Stimulated activated naive B cell treated with anti-CD40 and anti-IgM and Interleukin-4, amounts not matched to agents 10 μg/mL and 1 μg/mL and 100 μg/mL, for 72 hours (primary cell): Measurements from ENCODE around the gene WDR47.
"Not testable (repeated sequence)": the region's sequence is repeated elsewhere in the genome, so short reads cannot be mapped to it uniquely, and the experiment has no call there.

ENCODE experiments used
- ATAC-seq, 2 donors: fragments of 150-1000 bp; cut with Tn5 transposase; replicated peaks; 2 replicates each; pipeline ENCODE4 v1.10.0; 2021; ENCODE audit warnings: moderate library complexity in 1 of 2
- DNase-seq: peaks from one replicate; pipeline ENCODE4 v3.0.0; 2021
- H3K27ac Mint-ChIP-seq: one replicate; pipeline ENCODE4 v1.8.0; 2022; ENCODE audit warnings: mild to moderate bottlenecking, mixed read lengths
- H3K27me3 Mint-ChIP-seq, 2 donors: one replicate each; pipeline ENCODE4 v1.8.0; 2022; ENCODE audit warnings: mixed read lengths in 2 of 2
- H3K36me3 Mint-ChIP-seq, 2 donors: one replicate each; pipeline ENCODE4 v1.8.0; 2022; ENCODE audit warnings: mixed read lengths in 2 of 2, mild to moderate bottlenecking in 1 of 2
- H3K4me1 Mint-ChIP-seq, 2 donors: one replicate each; pipeline ENCODE4 v1.8.0; 2022; ENCODE audit warnings: mixed read lengths in 2 of 2, mild to moderate bottlenecking in 1 of 2
- H3K4me3 Mint-ChIP-seq, 2 donors: one replicate each; pipeline ENCODE4 v1.8.0; 2022; ENCODE audit warnings: mild to moderate bottlenecking in 2 of 2, mixed read lengths in 2 of 2, moderate library complexity in 1 of 2
- H3K9me3 Mint-ChIP-seq, 2 donors: one replicate each; pipeline ENCODE4 v1.8.0; 2022; ENCODE audit warnings: mixed read lengths in 2 of 2, mild to moderate bottlenecking in 1 of 2

Gene WDR47

GRCh38 chr1:108962681-108963051 lies 79.2 kb downstream of the WDR47 start:
- no peak for DNase-seq

GRCh38 chr1:108961752-108962486 lies 80.0 kb downstream of the WDR47 start:
- peak overlapping the region; percentile 92 to 95 for H3K4me3 Mint-ChIP-seq
- no peak for DNase-seq
- H3K27ac Mint-ChIP-seq: peak overlapping the region; percentile 32
- no peaks in the 10 kb centered on the region for H3K27me3 Mint-ChIP-seq
- H3K9me3 Mint-ChIP-seq: no peaks in the 10 kb centered on the region
- no peak for ATAC-seq
- peaks cover 4 to 19% of the 10 kb centered on the region in 2 donors for H3K36me3 Mint-ChIP-seq
- H3K4me1 Mint-ChIP-seq: peaks cover 15 to 24% of the 10 kb centered on the region in 2 donors

More at GRCh38 chr1:108962681-108963051, 79.2 kb downstream of the WDR47 start:
- ATAC-seq: peak; percentile 22 to 28
- Mint-ChIP-seq H3K4me1 (peaks cover 12 to 24% of the 10 kb centered on the region in 2 donors), H3K27ac (peak overlapping the region; percentile 98), H3K27me3 (no peaks in the 10 kb centered on the region), H3K4me3 (peak overlapping the region; percentile 92 to 95), H3K36me3 (peaks cover 4 to 19% of the 10 kb centered on the region in 2 donors), H3K9me3 (no peaks in the 10 kb centered on the region)

- no peak overlapping the region for H3K27ac Mint-ChIP-seq
- no peaks in the 10 kb centered on the region for H3K9me3 Mint-ChIP-seq
- no peaks in the 10 kb centered on the region for H3K27me3 Mint-ChIP-seq
- H3K36me3 Mint-ChIP-seq: peaks cover 7 to 24% of the 10 kb centered on the region in 2 donors
- DNase-seq (no peak), ATAC-seq (no peak)
- H3K4me3 Mint-ChIP-seq: no peak overlapping the region
- H3K4me1 Mint-ChIP-seq: peaks cover 17 to 31% of the 10 kb centered on the region in 2 donors
Measured at GRCh38 chr1:108961198-108961597, 80.7 kb downstream of the WDR47 start.

GRCh38 chr1:108960719-108961118 lies 81.2 kb downstream of the WDR47 start:
- peaks cover 12 to 29% of the 10 kb centered on the region in 2 donors for H3K36me3 Mint-ChIP-seq
- H3K4me3 Mint-ChIP-seq: no peak overlapping the region
- no peaks in the 10 kb centered on the region for H3K27me3 Mint-ChIP-seq
- H3K27ac Mint-ChIP-seq: no peak overlapping the region
- H3K9me3 Mint-ChIP-seq: no peaks in the 10 kb centered on the region
- DNase-seq: no peak
- peaks cover 21 to 35% of the 10 kb centered on the region in 2 donors for H3K4me1 Mint-ChIP-seq
- no peak for ATAC-seq

GRCh38 chr1:108957888-108958287 lies 84.0 kb downstream of the WDR47 start:
- H3K4me3 Mint-ChIP-seq: no peak overlapping the region
- H3K27me3 Mint-ChIP-seq: no peaks in the 10 kb centered on the region
- H3K4me1 Mint-ChIP-seq: peaks cover 24 to 43% of the 10 kb centered on the region in 2 donors
- H3K9me3 Mint-ChIP-seq: no peaks in the 10 kb centered on the region
- DNase-seq (no peak), ATAC-seq (no peak)
- H3K27ac Mint-ChIP-seq: no peak overlapping the region
- H3K36me3 Mint-ChIP-seq: peaks cover 32 to 51% of the 10 kb centered on the region in 2 donors

- Mint-ChIP-seq H3K4me1 (peaks cover 21 to 32% of the 10 kb centered on the region in 2 donors), H3K27me3 (no peaks in the 10 kb centered on the region), H3K9me3 (no peaks in the 10 kb centered on the region), H3K27ac (no peak overlapping the region), H3K36me3 (peaks cover 36 to 47% of the 10 kb centered on the region in 2 donors), H3K4me3 (no peak overlapping the region)
- DNase-seq: no peak
- no peak for ATAC-seq
Measured at GRCh38 chr1:108955881-108956280, 86.0 kb downstream of the WDR47 start.

GRCh38 chr1:108955111-108955510 lies 86.8 kb downstream of the WDR47 start:
- no peak for ATAC-seq
- H3K27ac Mint-ChIP-seq: no peak overlapping the region
- no peak overlapping the region for H3K4me3 Mint-ChIP-seq
- peaks cover 33 to 42% of the 10 kb centered on the region in 2 donors for H3K36me3 Mint-ChIP-seq
- no peaks in the 10 kb centered on the region for H3K27me3 Mint-ChIP-seq
- no peaks in the 10 kb centered on the region for H3K9me3 Mint-ChIP-seq
- H3K4me1 Mint-ChIP-seq: peaks cover 17 to 25% of the 10 kb centered on the region in 2 donors
- DNase-seq: no peak

GRCh38 chr1:108953452-108953851 lies 88.5 kb downstream of the WDR47 start:
- DNase-seq (no peak), ATAC-seq (no peak)
- Mint-ChIP-seq H3K27me3 (no peaks in the 10 kb centered on the region), H3K4me3 (no peak overlapping the region), H3K9me3 (no peaks in the 10 kb centered on the region), H3K27ac (no peak overlapping the region), H3K36me3 (peaks cover 32 to 40% of the 10 kb centered on the region in 2 donors), H3K4me1 (peaks cover 18 to 29% of the 10 kb centered on the region in 2 donors)

GRCh38 chr1:108951242-108951641 lies 90.7 kb downstream of the WDR47 start:
- Mint-ChIP-seq H3K36me3 (peaks cover 32 to 42% of the 10 kb centered on the region in 2 donors), H3K27me3 (no peaks in the 10 kb centered on the region), H3K4me1 (peaks cover 19 to 32% of the 10 kb centered on the region in 2 donors)

GRCh38 chr1:108949044-108949443 lies 92.9 kb downstream of the WDR47 start:
- Mint-ChIP-seq H3K36me3 (peaks cover 30 to 33% of the 10 kb centered on the region in 2 donors), H3K4me1 (peaks cover 14 to 27% of the 10 kb centered on the region in 2 donors), H3K27ac (no peak overlapping the region), H3K4me3 (no peak overlapping the region), H3K27me3 (no peaks in the 10 kb centered on the region), H3K9me3 (no peaks in the 10 kb centered on the region)
- no peak for ATAC-seq
- DNase-seq: no peak

More at GRCh38 chr1:108951242-108951641, 90.7 kb downstream of the WDR47 start:
- DNase-seq: no peak
- no peaks in the 10 kb centered on the region for H3K9me3 Mint-ChIP-seq
- H3K27ac Mint-ChIP-seq: no peak overlapping the region
- no peak for ATAC-seq
- H3K4me3 Mint-ChIP-seq: no peak overlapping the region

GRCh38 chr1:108947871-108948525 lies 93.9 kb downstream of the WDR47 start:
- peaks cover 11 to 19% of the 10 kb centered on the region in 2 donors for H3K4me1 Mint-ChIP-seq
- no peaks in the 10 kb centered on the region for H3K9me3 Mint-ChIP-seq
- peak overlapping the region; percentile 53 for H3K27ac Mint-ChIP-seq
- ATAC-seq (no peak), DNase-seq (no peak)
- no peak overlapping the region for H3K4me3 Mint-ChIP-seq
- H3K36me3 Mint-ChIP-seq: peaks cover 26 to 30% of the 10 kb centered on the region in 2 donors
- no peaks in the 10 kb centered on the region for H3K27me3 Mint-ChIP-seq

- H3K4me3 Mint-ChIP-seq: no peak overlapping the region
- H3K27me3 Mint-ChIP-seq: no peaks in the 10 kb centered on the region
- H3K36me3 Mint-ChIP-seq: peaks cover 18 to 28% of the 10 kb centered on the region in 2 donors
- no peak for ATAC-seq
- H3K27ac Mint-ChIP-seq: no peak overlapping the region
- no peaks in the 10 kb centered on the region for H3K4me1 Mint-ChIP-seq
- DNase-seq: no peak
- no peaks in the 10 kb centered on the region for H3K9me3 Mint-ChIP-seq
Measured at GRCh38 chr1:108936170-108936569, 105.7 kb downstream of the WDR47 start.

- DNase-seq: no peak
- Mint-ChIP-seq H3K27ac (no peak overlapping the region), H3K4me1 (no peaks in the 10 kb centered on the region)
Measured at GRCh38 chr1:108933944-108934343, 108.0 kb downstream of the WDR47 start.

GRCh38 chr1:108927565-108927964 lies 114.3 kb downstream of the WDR47 start:
- DNase-seq, H3K9me3 Mint-ChIP-seq: not testable (repeated sequence)

More at GRCh38 chr1:108933944-108934343, 108.0 kb downstream of the WDR47 start:
- Mint-ChIP-seq H3K4me3 (no peak overlapping the region), H3K27me3 (no peaks in the 10 kb centered on the region), H3K36me3 (peaks cover 20 to 35% of the 10 kb centered on the region in 2 donors), H3K9me3 (no peaks in the 10 kb centered on the region)
- ATAC-seq: no peak

GRCh38 chr1:108925920-108926319 lies 116.0 kb downstream of the WDR47 start:
- Mint-ChIP-seq H3K27me3 (no peaks in the 10 kb centered on the region), H3K4me3 (no peak overlapping the region), H3K36me3 (peaks cover 18 to 25% of the 10 kb centered on the region in 2 donors), H3K9me3 (no peaks in the 10 kb centered on the region), H3K27ac (no peak overlapping the region), H3K4me1 (no peaks in the 10 kb centered on the region)
- DNase-seq (no peak), ATAC-seq (peak; percentile 39 to 45)

More at GRCh38 chr1:108927565-108927964, 114.3 kb downstream of the WDR47 start:
- Mint-ChIP-seq H3K27ac (peak overlapping the region; percentile 31), H3K36me3 (peaks cover 18 to 25% of the 10 kb centered on the region in 2 donors)
- not testable (repeated sequence) for H3K4me3 Mint-ChIP-seq, H3K27me3 Mint-ChIP-seq, H3K4me1 Mint-ChIP-seq, ATAC-seq
